HG02642 (cell line): ENCODE results near the gene MYOZ2.

Source experiments
- ATAC-seq: cut with Tn5 transposase; IDR thresholded peaks from one replicate; pipeline ENCODE4 v1.9.1; 2021; ENCODE audit warnings: mild to moderate bottlenecking; ENCODE audit not compliant: unreplicated experiment, poor library complexity

The MYOZ2 gene

GRCh38 chr4:119232286-119232685, 96.7 kb downstream of the MYOZ2 start:
- no peak for ATAC-seq

DNA sequence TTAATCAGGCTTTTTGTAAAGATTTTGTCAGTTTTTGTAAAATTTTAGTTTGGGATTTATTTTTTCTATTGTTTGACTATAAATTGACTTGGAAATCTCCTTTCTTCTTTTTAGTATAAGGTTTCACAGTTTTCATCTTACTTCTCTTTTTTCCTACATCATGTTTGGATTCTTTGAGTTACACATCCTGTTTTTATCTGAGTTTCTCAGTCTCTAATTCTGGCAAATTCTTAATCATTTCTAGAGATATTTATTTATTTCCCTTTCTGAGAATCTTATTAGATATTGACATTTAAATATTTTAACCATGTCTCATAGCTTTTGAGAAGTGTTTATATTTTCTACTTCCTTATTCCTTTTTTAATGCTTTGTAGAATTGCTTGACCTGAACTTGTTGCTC, 97.6 kb downstream of the MYOZ2 start:
- ATAC-seq = no peak

DNA sequence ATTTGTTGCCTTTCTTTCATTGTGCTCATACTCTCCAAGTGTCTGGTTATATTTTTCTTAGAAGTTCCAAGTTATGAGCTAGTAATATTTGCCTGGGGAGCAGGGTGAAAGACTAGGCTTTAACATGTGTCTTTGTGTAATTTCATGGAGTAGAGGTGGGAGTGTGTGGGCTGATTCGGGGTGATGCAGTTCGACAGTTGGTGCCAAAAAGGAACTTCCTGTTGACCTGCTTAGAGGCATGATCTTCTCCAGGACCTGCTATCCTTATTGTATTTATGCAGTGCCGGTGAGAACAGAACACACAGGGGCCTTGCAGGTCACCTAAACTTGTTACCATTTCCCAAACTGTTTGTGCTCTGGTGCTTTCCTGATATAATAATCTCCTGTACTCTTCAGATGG, 98.1 kb downstream of the MYOZ2 start:
- no peak for ATAC-seq

GRCh38 chr4:119237201-119237600, 101.6 kb downstream of the MYOZ2 start:
- ATAC-seq = no peak
